Thyroid gland (tissue), 4 donors: Measurements from ENCODE around the gene ENDOG. TPM values are rescaled to one million over a fixed set of nuclear protein-coding genes. Genes with fewer than 3 reads are reported as not detected.

Experiments
- DNase-seq, 2 donors: peaks; one replicate each; pipeline ENCODE4 v3.0.0-alpha.2; 2019
- H3K27ac ChIP-seq, 3 donors: fragments of 200-600 bp; sonication (generic); 1 replicate in 2 of 3; 2 replicates in 1 of 3; pipeline ENCODE4 v1.5.1; 2016 to 2019; ENCODE audit warnings: mild to moderate bottlenecking in 1 of 3, moderate library complexity in 1 of 3
- H3K27me3 ChIP-seq: fragments of 200-600 bp; sonication (generic); one replicate; pipeline ENCODE4 v1.5.1; 2019
- H3K36me3 ChIP-seq, 2 donors: fragments of 200-600 bp; sonication (generic); one replicate each; pipeline ENCODE4 v1.5.1; 2016 to 2019
- H3K4me1 ChIP-seq, 2 donors: fragments of 200-600 bp; sonication (generic); one replicate each; pipeline ENCODE4 v1.5.1; 2017 to 2019
- H3K4me3 ChIP-seq, 3 donors: fragments of 200-600 bp; sonication (generic); replicated peaks in 1 of 3; 1 replicate in 2 of 3; 2 replicates in 1 of 3; pipeline ENCODE4 v1.5.1; 2016; ENCODE audit warnings: mild to moderate bottlenecking in 1 of 3
- H3K9me3 ChIP-seq: fragments of 200-600 bp; sonication (generic); one replicate; pipeline ENCODE4 v1.5.1; 2017
- CTCF ChIP-seq, 6 experiments: fragments of 200-600 bp in 3 of 6; fragments of 450-650 bp in 3 of 6; sonication (generic) in 3 of 6; IDR thresholded peaks; one replicate each; pipeline ENCODE4 v1.5.1; 2016 to 2019; ENCODE audit warnings: antibody characterized with exemption in 6 of 6, mild to moderate bottlenecking in 2 of 6, inconsistent platforms in 1 of 6, moderate library complexity in 1 of 6
- POLR2A ChIP-seq, 2 donors: fragments of 450-650 bp; IDR thresholded peaks; one replicate each; pipeline ENCODE4 v1.6.1; 2017; ENCODE audit warnings: antibody characterized with exemption in 2 of 2, mild to moderate bottlenecking in 2 of 2, moderate library complexity in 1 of 2
- WGBS, 2 donors: methylation state at CpG; one replicate each; pipeline ENCODE4 v1.1.5; 2017; 5-methylcytosine and 5-hydroxymethylcytosine counted together
- intact Hi-C: fragments of 100-400 bp; cut with DNase I; formaldehyde crosslinking; loops from one replicate; pipeline ENCODE4 v1.15.1; 2023
- total RNA-seq, 4 donors: library from RNA; depleted of rRNA; stranded (reverse); fragments of >200 nt; gene quantifications; one replicate each; pipeline ENCODE4 v1.2.3, GENCODE V29; 2016

ENDOG gene
- total RNA-seq, 4 donors from 2014 or later: 15.2 to 74.6 (median 40.1) TPM

- 90 to 93% methylated on average over 17 of the region's 19 CpGs for WGBS, 2 donors
- Histone ChIP-seq H3K4me1 (peaks cover 9% of the 10 kb centered on the region in 2 donors), H3K36me3 (peaks cover 28 to 32% of the 10 kb centered on the region in 2 donors), H3K27ac (no peak overlapping the region), H3K9me3 (no peaks in the 10 kb centered on the region), H3K4me3 (no peak overlapping the region), H3K27me3 (no peaks in the 10 kb centered on the region)
- TF ChIP-seq POLR2A (IDR thresholded peaks at IDR 0.05) (no peak), CTCF (IDR thresholded peaks at IDR 0.05) (no peak)
- DNase-seq: no peak
- intact Hi-C loops: no loop called here
These were observed 5.1 kb downstream of the ENDOG start for GRCh38 chr9:128823362-128823902.

GRCh38 chr9:128823903-128824406 is 5.7 kb downstream of the ENDOG start:
- no peaks in the 10 kb centered on the region for H3K27me3 ChIP-seq
- H3K4me3 ChIP-seq: no peak overlapping the region
- DNase-seq: no peak
- 66 to 93% methylated on average over 4 to 10 of the region's 12 CpGs for WGBS, 2 donors
- no peak for TF ChIP-seq CTCF (IDR thresholded peaks at IDR 0.05)
- no peak for TF ChIP-seq POLR2A (IDR thresholded peaks at IDR 0.05)
- no peak overlapping the region for H3K27ac ChIP-seq
- H3K36me3 ChIP-seq: peaks cover 28 to 32% of the 10 kb centered on the region in 2 donors
- peaks cover 14% of the 10 kb centered on the region in 2 donors for H3K4me1 ChIP-seq
- intact Hi-C loops: no loop called here
- no peaks in the 10 kb centered on the region for H3K9me3 ChIP-seq

- 87 to 95% methylated on average over 7 of the region's 7 CpGs for WGBS, 2 donors
- no peak overlapping the region for H3K4me3 ChIP-seq
- no peaks in the 10 kb centered on the region for H3K9me3 ChIP-seq
- TF ChIP-seq POLR2A (IDR thresholded peaks at IDR 0.05): no peak
- no peak for TF ChIP-seq CTCF (IDR thresholded peaks at IDR 0.05)
- H3K27ac ChIP-seq: no peak overlapping the region
- intact Hi-C loops: no loop called here
- no peaks in the 10 kb centered on the region for H3K27me3 ChIP-seq
- DNase-seq: no peak
- peaks cover 8 to 9% of the 10 kb centered on the region in 2 donors for H3K4me1 ChIP-seq
- peaks cover 28 to 32% of the 10 kb centered on the region in 2 donors for H3K36me3 ChIP-seq
These were observed 6.6 kb downstream of the ENDOG start for GRCh38 chr9:128824911-128825310.

- TF ChIP-seq POLR2A (IDR thresholded peaks at IDR 0.05): no peak
- no peak for TF ChIP-seq CTCF (IDR thresholded peaks at IDR 0.05)
- DNase-seq: no peak
- no peaks in the 10 kb centered on the region for H3K27me3 ChIP-seq
- no peak overlapping the region for H3K4me3 ChIP-seq
- intact Hi-C loops: no loop called here
- H3K27ac ChIP-seq: no peak overlapping the region
- WGBS, 2 donors: 90 to 94% methylated on average over 18 to 22 of the region's 22 CpGs
- H3K4me1 ChIP-seq: peaks cover 7 to 9% of the 10 kb centered on the region in 2 donors
- H3K9me3 ChIP-seq: no peaks in the 10 kb centered on the region
- peaks cover 28 to 32% of the 10 kb centered on the region in 2 donors for H3K36me3 ChIP-seq
These were observed 7.8 kb downstream of the ENDOG start for GRCh38 chr9:128825923-128826700.

- 91 to 95% methylated on average over 8 of the region's 8 CpGs for WGBS, 2 donors
- H3K9me3 ChIP-seq: no peaks in the 10 kb centered on the region
- TF ChIP-seq CTCF (IDR thresholded peaks at IDR 0.05) (no peak), POLR2A (IDR thresholded peaks at IDR 0.05) (no peak)
- no peak overlapping the region for H3K27ac ChIP-seq
- H3K27me3 ChIP-seq: no peaks in the 10 kb centered on the region
- peaks cover 7 to 9% of the 10 kb centered on the region in 2 donors for H3K4me1 ChIP-seq
- H3K4me3 ChIP-seq: no peak overlapping the region
- intact Hi-C loops: no loop called here
- no peak for DNase-seq
- H3K36me3 ChIP-seq: peaks cover 15 to 25% of the 10 kb centered on the region in 2 donors
These were observed 10.0 kb downstream of the ENDOG start for GRCh38 chr9:128828267-128828666.
